SKM-1 treated with dmso at 0.1 percent for 144 hours (cell line): ENCODE data around the gene ARHGEF18.
"Not testable (repeated sequence)": the region's sequence is repeated elsewhere in the genome, so short reads cannot be mapped to it uniquely, and the experiment has no call there.

Experiments
- DNase-seq: peaks from one replicate; lab custom pipeline; 2025; ENCODE audit not compliant: unreplicated experiment; lab: John Stamatoyannopoulos, UW

The ARHGEF18 gene

GRCh38 chr19:7346488-7346971 lies 2.2 kb upstream of the ARHGEF18 start:
- no peak for DNase-seq

GRCh38 chr19:7346997-7347396 lies 1.7 kb upstream of the ARHGEF18 start:
- DNase-seq = not testable (repeated sequence)

- no peak for DNase-seq
Observed at GRCh38 chr19:7349231-7349591, 474 bp downstream of the ARHGEF18 start.

- no peak for DNase-seq
Observed at GRCh38 chr19:7349961-7350711, 1.4 kb downstream of the ARHGEF18 start.

- no peak for DNase-seq
Observed at GRCh38 chr19:7351861-7352260, 3.1 kb downstream of the ARHGEF18 start.

- DNase-seq = no peak
Observed at GRCh38 chr19:7355151-7355820, 6.5 kb downstream of the ARHGEF18 start.

GRCh38 chr19:7355871-7356270 lies 7.1 kb downstream of the ARHGEF18 start:
- no peak for DNase-seq

GRCh38 chr19:7356899-7357627 lies 8.3 kb downstream of the ARHGEF18 start:
- no peak for DNase-seq

- DNase-seq = no peak
Observed at GRCh38 chr19:7358102-7358597, 9.4 kb downstream of the ARHGEF18 start.

GRCh38 chr19:7360393-7360984 lies 11.8 kb downstream of the ARHGEF18 start:
- no peak for DNase-seq

GRCh38 chr19:7363225-7363624 lies 14.5 kb downstream of the ARHGEF18 start:
- no peak for DNase-seq

- peak; percentile 23 for DNase-seq
Observed at GRCh38 chr19:7366701-7367420, 18.1 kb downstream of the ARHGEF18 start.

GRCh38 chr19:7368456-7368855 lies 19.7 kb downstream of the ARHGEF18 start:
- DNase-seq = no peak

- DNase-seq = peak; percentile 37
Observed at GRCh38 chr19:7368866-7369265, 20.1 kb downstream of the ARHGEF18 start.

GRCh38 chr19:7370546-7370945 lies 21.8 kb downstream of the ARHGEF18 start:
- DNase-seq = no peak

- no peak for DNase-seq
Observed at GRCh38 chr19:7371001-7371400, 22.3 kb downstream of the ARHGEF18 start.

- no peak for DNase-seq
Observed at GRCh38 chr19:7372810-7373209, 24.1 kb downstream of the ARHGEF18 start.

GRCh38 chr19:7373862-7374261 lies 25.1 kb downstream of the ARHGEF18 start:
- no peak for DNase-seq

- DNase-seq = no peak
Observed at GRCh38 chr19:7376151-7376852, 27.6 kb downstream of the ARHGEF18 start.

- DNase-seq = no peak
Observed at GRCh38 chr19:7377196-7377595, 28.5 kb downstream of the ARHGEF18 start.
